NCI-H2029 treated with DMSO at 0.1 percent for 48 hours (cell line): ENCODE data around the gene GRAMD4.
A peak's percentile ranks its signal among the peaks of the same experiment; 100 is the strongest.
"Not testable (repeated sequence)": the region's sequence is repeated elsewhere in the genome, so short reads cannot be mapped to it uniquely, and the experiment has no call there.

ENCODE experiments used
- DNase-seq: peaks from one replicate; lab custom pipeline; 2025; lab: John Stamatoyannopoulos, UW

The GRAMD4 gene

DNA sequence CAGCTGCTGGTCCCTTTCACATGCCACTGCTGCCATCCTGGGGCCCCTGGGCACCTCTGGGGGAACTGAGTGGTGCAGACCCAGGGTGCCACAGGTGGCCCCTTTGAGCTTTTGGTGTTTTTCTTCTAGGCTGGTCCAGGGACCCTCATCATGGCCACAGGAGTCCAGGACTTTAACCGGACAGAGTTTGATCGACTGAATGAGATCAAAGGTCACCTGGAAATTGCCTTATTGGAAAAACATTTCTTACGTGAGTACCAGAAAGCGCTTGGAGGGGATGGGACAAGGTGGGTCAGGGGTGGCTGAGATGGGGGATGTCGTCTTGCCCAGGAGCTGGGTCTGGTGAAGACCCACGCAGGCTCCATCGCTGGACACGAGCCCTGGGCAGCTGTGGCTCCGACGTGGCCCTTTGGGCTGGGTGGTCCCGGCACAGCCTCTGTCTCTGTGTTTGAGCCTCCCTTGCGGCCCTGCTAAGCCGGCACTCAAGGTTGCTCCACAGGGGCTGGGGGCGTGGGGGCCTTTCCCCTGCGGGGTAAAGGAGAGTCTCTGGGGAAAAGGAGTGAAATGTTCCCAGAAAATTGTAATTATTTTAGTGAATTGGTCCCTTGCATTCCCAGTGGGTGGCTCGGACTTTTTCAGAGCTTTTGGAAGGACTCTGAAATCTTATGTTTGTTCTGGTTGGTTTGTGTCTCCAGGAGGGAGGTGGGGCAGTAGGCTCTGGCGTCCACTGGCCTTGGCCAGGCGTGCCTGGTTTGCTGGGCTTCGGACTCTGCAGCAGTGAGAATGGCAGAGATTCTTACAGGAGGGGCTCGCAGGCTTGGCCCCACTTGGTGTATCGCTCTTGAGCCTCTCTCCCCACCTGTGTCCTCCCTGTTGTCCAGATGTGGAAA, 17.8 kb downstream of the GRAMD4 start:
- DNase-seq = no peak

DNA sequence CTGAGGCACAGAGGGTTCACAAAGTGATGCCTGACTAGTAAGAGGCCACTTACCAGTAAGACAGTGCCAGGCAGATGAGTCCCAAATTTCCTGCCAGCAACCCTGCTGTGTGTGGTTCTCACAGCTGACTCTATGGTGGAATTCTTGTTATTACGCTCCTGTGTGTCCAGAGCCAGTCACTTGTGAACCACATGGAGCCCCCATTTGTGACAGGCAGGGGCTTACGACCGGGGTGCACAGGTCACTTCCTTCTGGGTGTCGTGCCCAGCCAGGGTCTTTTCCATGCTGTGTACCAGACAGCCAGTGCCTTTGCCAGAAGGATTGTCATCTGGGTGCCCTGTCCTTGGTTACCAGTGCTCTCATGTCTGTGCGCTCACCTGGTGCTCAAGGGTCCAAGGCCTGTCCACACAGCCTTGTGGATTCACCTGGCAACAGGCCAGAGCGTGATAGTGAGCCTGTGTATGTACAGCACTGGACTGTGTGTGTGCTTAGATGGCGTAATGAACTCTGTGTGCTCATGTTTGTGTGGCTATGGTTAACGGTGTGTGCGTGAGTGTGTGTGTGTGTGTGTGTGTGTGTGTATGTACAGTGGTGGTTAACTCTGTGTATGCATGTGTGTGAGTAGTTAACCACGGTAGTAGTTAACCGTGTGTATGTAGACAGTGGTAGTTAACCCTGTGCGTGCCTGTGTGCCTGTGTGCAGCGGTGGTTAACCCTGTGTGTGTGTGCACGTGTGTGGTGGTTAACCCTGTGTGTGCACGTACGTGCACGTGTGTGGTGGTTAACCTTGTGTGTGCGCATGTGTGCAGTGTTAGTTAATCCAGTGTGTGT, 18.6 kb downstream of the GRAMD4 start:
- DNase-seq = peak; percentile 23

DNA sequence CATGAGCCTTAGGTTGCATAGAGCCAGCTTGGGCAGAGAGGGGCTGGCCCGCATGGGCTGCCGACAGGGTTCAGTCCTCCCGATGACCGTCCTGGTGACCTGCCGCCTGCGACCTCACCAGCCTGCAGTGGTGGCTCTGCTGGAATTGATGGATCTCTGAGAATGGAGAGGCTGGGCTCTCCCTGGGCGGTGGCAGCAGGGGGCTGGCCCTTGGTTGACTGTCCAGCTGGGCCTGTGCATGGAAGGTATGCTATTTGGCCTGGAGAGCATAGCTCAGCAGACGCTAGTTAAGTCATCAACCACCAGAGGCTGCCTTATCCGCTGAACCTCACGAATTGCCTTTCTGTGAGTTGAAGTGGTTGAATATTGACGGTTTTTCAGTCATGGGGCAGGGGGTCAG, 19.7 kb downstream of the GRAMD4 start:
- DNase-seq = no peak

DNA sequence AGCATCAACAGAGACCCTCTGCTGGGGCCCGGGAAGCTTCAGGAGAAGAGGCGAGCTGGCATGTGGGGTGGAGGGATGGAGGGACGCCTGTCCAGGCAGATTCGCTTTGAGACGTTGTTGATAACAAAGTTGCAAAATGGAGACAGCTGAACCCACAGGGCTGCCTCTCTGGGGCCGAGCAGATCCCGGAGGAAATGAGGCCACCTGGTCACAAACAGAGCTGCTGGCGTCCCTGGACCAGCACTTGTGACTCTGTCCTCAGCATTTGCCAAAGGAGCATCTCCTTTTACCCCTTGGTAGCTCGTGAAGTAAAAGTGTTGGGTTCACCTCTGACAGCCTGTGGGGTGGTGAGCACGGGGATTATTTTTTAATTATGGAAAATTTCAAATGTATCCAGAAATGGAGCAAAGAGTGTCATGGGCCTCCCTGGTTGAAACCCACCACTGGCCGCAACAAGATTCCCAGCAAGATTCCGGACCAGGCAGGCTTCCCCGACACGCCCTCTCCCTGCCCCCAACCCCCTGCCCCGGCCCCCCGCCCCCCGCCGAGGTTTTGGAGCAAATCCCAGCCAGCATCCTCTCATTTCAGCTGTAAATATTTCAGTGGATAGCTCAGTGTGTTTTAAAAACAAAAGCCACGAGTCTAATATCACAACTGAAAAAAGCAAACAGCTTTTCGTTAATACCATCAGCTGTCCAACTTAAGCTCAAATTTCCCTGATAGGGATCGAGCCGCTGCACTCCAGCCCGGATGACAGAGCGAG, 20.3 kb downstream of the GRAMD4 start:
- DNase-seq = no peak

DNA sequence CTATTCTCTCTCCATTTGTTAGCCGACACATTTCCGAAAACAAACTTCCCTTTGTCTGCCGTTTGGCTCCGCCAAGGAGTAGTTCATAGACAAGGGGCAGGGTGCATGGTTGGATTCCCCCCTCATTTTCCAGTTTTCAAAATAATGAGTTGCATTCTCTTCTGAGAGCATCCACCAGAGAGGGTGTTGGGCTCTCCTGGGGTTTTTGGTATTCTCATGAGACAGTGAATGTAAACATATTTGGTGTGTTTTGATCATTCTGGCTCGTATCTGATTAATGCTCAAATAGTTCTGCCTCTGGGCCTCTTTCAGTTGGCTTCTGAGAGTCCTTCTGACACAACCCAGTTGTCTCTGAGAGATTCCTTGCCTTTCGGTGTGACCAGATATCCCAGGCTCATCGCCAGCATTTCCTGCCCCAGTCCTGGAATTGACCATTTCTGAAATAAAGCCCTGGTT, 21.7 kb downstream of the GRAMD4 start:
- no peak for DNase-seq

DNA sequence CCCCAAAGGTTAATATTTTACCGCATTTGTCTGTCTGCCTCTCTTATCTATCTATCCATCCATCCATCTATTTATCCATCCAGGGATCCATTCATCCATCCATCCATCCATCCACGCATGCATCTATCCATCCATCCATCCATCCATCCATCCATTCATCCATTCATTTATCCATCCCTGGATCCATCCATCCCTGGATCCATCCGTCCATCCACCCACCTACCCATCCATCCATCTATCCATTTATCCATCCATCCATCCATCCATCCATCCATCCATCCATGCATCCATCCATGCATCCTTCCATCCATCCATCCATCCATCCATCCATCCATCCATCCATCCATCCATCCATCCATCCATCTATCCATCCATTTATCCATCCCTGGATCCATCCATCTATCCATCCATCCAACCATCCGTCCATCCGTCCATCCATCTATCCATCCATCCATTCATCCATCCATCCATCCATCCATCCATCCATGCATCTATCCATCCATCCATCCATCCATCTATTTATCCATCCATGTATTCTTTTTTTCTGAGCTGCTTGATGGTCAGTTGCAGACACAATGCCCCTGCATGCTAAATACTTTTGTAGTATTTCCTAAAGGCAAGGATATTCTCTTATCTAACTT, 22.8 kb downstream of the GRAMD4 start:
- DNase-seq = not testable (repeated sequence)

DNA sequence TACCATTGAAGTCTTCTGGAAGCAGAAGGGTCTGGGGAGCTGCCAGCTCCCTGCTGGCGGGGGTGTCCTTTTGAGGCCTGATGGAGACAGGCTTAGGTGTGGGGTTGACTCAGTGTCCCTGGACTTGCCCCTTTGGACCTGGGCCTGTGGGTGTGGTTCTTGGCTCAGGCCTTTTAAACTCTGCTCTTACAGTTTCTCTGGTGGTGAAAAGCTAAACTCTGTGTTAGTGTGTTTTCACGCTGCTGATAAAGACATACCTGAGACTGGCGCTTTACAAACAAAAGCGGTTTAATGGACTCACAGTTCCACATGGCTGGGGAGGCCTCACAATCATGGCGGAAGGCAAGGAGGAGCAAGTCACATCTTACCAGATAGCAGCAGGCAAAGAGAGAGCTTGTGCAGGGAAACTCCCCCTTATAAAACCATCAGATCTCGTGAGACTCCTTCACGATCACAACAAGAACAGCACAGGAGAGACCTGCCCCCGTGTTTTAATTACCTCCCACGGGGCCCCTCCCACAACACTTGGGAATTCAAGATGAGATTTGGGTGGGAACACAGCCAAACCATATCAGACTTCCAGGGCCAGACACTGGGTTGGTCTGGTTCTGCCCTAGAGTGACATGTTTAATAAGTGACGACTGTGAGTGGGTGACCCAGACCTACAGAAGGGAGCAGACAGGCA, 26.5 kb downstream of the GRAMD4 start:
- no peak for DNase-seq

DNA sequence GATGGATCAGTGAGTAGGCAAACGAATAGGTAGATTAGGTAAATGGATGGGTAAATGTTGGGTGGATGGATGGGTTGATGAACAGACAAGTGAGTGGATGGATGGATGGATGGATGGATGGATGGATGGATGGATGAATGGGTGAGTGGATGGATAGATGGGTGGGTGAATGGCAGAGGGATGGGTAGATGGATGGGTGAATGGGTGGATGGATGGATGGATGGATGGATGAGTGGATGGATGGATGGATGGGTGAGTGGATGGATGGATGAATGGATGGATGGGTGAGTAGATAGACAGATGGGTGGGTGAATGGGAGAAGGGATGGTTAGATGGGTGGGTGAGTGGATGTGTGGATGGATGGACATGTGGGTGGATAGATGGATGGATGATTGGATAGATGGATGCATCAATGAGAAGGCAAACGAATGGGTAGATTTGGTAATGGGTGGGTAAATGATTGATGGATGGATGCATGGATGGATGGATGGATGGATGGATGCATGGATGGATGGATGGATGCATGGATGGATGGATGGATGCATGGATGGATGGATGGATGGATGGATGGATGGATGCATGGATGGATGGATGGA, 28.1 kb downstream of the GRAMD4 start:
- not testable (repeated sequence) for DNase-seq

DNA sequence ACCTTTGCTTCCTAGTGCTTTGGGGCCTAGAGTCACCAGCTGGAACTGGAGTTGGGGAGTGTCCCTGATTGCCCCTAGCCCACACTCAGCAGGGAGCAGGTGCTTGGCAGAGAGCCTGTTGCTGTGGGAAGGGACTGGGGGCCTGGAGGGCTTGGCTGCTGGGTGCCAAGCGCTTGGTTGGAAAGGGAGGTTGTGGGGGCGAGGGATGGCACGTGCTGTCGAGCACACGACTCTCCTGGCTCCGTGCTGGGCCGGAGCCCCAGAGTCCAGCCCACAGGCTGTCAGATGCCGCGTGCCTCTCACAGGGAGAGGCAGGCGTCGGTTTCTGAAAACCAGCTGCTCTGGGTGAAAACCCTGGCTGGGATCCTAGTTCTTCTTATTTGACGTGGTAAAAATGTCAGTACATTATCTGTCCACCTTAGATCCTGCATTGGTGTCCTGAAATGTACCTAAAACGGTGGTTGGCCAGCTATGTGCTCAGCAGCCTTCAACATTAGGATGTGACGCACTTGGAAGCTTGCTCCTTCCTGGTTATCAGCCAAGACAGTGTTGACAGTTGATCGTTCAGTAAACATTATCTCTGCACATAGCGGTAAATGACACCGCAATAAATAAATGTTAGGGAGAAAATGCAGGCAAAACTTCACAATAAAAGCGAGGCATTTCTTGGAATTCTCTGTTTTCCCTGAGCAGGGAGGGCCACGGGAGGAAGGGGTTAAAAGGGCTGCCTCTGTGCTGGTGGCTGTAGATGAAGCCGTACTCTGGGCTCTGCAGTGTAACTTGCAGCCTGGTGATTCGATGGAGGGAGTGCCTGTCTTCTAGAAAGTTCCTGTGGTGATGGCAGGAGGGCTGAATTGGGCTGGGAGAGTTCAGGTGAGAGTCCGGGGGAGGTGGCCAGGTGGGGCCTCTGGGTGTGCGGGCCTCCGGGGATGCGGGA, 29.2 kb downstream of the GRAMD4 start:
- DNase-seq = peak; percentile 69

DNA sequence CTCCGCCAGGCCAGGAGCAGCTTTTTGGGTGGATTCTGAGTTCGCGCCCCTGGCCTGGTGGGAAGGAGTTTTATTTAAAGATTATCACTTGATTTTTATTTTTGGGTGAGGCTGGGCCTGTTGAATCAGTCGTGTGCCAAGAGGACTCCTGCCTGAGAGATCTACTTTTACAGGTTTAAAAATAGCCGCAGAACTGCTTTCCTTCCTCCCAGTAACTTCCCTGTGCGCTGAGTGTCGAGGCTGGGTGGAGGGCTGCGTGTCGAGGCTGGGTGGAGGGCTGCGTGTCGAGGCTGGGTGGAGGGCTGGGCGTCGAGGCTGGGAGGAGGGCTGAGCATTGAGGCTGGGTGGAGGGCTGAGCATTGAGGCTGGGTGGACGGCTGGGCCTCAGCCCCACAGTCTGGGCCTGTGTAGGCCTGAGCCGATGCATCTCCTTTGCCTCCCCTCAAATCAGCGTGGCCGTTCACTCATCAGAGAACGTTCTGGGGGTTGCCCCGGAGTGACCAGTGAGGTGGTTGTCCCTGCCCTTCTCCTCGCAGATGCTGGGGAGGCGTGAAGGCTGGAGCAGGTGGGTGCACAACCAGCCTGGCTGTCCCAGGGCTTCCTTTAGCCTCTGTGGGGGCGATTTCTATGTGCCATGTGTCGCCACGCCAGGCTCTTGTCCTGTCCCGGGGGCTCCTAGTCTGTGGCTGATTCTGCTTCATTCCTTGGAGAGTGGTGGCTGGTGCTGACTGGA, 30.1 kb downstream of the GRAMD4 start:
- no peak for DNase-seq

DNA sequence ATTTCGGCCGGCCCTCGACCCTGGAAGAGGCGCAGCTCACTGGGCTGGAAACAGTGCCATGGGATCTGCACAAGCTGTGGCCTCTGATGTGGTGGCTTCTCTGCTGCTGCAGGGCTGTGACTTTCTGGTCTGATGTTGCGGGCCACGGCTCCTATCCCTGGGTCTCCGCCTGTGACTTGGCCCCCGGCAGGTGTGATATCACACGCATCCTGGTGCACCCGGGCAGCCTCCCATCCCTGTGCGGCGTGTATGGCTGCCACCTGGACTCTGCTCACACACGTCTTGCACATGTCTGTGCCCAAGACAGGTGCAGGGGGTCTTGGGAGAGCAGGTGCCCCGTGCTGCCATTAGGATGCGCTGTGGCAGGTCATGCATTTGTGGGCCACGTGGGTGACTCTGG, 31.1 kb downstream of the GRAMD4 start:
- DNase-seq = no peak

DNA sequence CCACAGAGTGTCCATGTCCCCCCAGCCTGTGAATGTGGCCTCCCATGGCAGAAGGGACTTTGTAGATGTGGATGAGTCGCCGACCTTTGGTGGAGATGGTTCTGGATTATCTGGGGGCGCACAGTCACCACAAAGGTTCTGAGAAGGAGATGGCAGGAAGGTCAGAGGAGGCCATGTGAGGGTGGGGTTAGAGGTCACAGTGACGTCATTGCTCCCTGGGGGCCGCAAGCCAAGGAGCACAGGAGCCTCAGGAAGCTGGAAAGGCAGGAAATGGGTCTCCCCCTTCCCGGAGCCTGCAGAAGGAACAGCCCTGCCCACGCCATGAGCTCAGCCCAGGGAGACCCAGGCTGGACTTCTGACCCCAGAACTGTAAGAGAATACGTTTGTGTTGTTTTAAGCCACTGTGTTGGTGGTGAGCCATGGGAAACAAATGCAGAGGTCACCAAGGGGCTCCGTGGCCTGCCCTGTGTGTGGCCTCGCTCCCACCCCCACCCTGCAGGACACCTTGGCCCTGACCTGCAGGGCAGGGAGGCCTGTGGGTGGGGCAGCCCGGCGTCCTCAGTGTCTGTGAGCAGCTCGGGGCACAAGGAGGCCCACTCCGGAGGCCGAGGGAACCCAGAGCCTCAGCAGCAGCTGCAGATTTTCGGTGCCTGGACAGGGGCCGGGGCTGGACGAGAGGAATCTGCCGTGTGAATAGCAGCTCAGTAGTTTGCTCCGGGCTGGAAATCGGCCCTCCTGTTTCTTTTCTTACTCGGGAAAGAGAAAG, 32.1 kb downstream of the GRAMD4 start:
- no peak for DNase-seq

DNA sequence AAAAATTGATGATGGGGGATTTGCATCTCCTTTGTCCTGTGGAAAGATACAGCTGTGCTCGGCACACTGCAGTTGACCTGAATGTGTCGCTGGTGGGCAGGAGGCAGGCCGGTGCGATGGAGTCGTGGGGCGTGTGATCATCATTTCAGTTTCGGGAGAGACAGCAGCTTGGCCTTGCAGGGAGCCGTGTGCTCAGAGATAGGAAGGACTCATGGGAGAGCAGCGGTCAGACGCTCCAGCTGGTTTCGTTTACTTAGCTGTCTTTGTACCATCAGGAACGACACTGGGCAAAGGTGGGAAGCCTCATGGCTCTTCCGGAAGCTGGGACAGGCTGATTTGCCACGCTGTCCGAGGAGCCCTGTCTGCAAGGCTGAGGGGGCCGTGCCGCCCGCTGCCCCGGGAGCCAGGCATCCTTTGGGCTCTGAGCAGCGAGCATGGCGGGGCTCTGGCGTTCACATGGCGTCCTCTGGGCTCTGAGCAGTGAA, 32.7 kb downstream of the GRAMD4 start:
- no peak for DNase-seq

DNA sequence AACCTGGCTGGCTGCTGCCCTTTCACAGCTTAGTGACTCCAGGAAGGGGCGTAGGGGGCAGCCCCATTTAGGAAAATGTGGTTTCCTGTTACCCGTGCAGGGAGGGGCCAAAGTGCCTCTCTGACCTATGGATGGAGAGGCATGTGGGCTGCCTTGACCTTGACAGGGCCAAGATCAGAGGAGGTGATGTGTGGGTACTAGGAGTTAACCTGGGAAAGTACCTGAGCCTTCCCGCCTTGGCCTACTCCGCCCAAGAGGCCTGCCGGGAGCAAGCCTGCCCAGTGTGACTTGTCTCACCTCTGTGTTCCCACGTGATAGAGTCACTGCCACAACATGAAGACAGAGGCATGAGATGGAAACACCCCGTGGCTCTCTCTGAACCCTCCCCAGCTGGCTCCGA, 33.4 kb downstream of the GRAMD4 start:
- DNase-seq = no peak

DNA sequence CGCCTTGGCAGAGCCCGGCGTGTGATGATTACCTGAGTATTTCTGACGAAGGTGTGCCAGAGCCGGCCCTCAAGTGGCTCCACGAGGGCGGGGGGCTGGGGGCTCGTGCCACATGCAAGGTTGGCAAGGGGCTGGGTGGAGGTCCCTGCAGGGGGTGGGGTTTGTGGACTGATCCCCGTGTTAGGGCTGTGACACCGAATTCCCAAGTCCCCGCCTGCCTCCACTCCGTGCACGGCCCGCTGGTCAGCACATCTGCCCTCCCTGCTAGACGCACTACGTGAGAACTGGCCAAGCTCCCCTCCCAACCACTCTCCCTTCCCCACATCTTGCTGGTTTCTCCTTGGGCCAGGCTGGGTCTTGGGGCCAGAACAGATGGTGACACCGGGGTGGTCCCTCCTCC, 34.2 kb downstream of the GRAMD4 start:
- DNase-seq = no peak

DNA sequence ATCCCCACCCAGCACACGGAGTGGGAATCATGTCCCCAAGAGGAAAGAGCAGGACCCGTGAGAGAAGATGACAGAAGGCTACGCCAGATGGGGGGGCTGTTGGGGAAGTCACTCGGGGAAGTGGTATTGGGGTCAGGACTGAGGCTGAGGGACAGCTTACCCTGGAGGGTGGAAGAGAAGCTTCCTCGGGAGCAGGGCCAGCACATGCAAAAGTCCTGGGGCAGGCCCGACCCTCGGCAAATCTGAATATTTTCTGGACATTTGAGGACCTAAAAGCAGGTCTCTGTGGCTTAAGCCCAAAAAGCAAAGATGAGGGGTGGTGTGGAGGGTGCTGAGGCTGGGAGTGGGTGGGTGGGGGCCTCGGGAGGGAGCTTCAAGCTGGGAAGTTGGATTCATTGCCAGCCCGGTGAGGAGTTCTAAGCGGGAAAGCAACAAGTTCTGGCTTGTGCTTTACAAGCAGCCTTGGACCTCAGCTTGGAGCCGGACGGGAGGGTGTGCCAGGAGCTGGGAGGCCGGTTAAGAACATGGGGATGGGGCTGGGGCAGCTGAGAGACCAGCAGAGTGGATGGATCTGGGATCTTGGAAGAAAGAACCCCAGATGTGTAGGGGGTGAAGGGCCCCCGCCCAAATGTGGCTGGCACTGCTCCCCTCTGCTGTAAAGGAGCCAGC, 34.9 kb downstream of the GRAMD4 start:
- no peak for DNase-seq

DNA sequence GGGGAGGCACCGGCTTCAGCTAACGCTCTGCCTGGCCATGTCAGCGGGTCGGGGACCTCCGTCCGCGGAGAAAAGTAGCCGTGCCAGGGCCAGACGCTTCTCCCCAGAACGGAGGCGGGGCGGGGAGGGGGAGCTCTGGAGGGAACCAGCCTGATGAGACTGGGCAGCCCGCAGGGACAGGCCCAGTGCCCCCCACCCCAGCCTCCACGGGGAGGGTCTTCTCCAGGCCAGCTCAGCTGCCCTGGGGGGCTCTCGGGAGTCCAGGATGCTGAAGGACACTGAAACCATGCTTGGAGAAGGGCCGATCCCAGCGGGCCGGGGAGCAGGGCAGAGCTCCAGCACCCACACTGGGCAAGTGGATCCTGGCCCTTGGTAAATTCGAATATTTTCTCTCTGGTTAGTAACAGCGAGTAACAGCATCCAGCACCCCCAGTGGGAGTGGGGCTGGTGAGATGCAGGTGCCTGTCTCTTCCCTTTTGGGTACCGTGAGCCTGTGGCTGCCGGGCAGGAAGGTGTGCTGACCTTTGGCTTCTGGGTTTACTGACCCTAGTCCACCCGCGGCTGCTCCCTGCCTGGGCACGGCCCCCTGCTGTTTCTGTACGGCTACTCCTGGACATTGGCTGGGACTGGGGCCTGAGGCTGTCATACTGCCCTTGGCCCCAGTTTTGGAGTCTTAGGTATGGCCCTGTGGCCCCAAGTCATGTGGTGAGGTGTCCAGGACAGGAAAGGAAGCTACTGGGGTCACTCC, 35.8 kb downstream of the GRAMD4 start:
- DNase-seq = no peak
